C4-2B (cell line): ENCODE results near the gene RGS7.

Experiments
- ZFX ChIP-seq: fragments of 450-650 bp; IDR thresholded peaks from 2 replicates; pipeline ENCODE4 v1.6.1; 2017
- TF ChIP-seq, protein P1 (sequence below): fragments of 450-650 bp; conservative IDR thresholded peaks from 2 replicates; pipeline ENCODE4 v1.5.1; 2017; ENCODE audit warnings: mild to moderate bottlenecking

DNA sequence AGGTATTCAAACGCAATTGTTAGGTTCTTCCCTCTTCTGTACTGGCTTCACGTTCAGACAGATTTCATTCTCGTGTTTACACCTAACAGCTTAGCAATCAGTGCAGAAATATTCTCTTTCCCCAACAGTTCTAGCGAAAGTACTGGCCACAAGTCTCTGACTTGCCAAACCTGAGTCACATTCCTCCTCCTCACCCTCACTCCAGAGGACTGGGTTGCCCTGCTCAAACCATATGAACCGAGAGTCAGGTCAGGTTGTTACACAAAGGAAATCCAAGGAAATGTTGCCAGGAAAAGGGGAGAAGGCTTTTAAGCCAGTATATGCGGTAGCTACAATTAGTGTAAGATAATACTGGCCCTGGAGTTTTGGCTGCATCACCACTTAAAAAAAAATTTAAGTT is 282.5 kb downstream of the RGS7 start:
- TF ChIP-seq, protein P1, sequence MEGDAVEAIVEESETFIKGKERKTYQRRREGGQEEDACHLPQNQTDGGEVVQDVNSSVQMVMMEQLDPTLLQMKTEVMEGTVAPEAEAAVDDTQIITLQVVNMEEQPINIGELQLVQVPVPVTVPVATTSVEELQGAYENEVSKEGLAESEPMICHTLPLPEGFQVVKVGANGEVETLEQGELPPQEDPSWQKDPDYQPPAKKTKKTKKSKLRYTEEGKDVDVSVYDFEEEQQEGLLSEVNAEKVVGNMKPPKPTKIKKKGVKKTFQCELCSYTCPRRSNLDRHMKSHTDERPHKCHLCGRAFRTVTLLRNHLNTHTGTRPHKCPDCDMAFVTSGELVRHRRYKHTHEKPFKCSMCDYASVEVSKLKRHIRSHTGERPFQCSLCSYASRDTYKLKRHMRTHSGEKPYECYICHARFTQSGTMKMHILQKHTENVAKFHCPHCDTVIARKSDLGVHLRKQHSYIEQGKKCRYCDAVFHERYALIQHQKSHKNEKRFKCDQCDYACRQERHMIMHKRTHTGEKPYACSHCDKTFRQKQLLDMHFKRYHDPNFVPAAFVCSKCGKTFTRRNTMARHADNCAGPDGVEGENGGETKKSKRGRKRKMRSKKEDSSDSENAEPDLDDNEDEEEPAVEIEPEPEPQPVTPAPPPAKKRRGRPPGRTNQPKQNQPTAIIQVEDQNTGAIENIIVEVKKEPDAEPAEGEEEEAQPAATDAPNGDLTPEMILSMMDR = no peak
- TF ChIP-seq ZFX = no peak
